H1 (cell line): ENCODE data around the gene CFAP97. TPM values are rescaled to one million over a fixed set of nuclear protein-coding genes. Genes with fewer than 3 reads are reported as not detected.

Experiments used
- EP300 ChIP-seq, 2 experiments: IDR thresholded peaks; 1 replicate in 1 of 2; 2 replicates in 1 of 2; pipeline ENCODE4 v1.6.1; 2011 to 2012; ENCODE audit warnings: low read depth in 2 of 2, low read length in 2 of 2, mild to moderate bottlenecking in 2 of 2, borderline replicate concordance in 1 of 2, inconsistent platforms in 1 of 2, moderate library complexity in 1 of 2
- HDAC2 ChIP-seq, 2 experiments: fragments of 300-600 bp in 1 of 2; sonication (generic) in 1 of 2; IDR thresholded peaks; 2 replicates each; pipeline ENCODE4 v1.6.1; 2011 to 2012; ENCODE audit warnings: low read depth in 2 of 2, low read length in 2 of 2, mild to moderate bottlenecking in 2 of 2, moderate library complexity in 2 of 2, borderline replicate concordance in 1 of 2, inconsistent platforms in 1 of 2
- NANOG ChIP-seq: IDR thresholded peaks from 2 replicates; pipeline ENCODE4 v1.6.1; 2011; ENCODE audit warnings: low read length, low read depth, mild to moderate bottlenecking, inconsistent platforms; ENCODE audit not compliant: insufficient read depth, poor library complexity, severe bottlenecking
- NRF1 ChIP-seq: IDR thresholded peaks from 2 replicates; pipeline ENCODE4 v1.6.1; 2011; ENCODE audit warnings: mild to moderate bottlenecking, low read depth, low read length, improper control_type of control experiment
- SUZ12 ChIP-seq: fragments of 200-600 bp; sonication (generic); IDR thresholded peaks from 2 replicates; pipeline ENCODE4 v1.6.1; 2012; ENCODE audit warnings: mild to moderate bottlenecking, inconsistent platforms, low read length, moderate library complexity, mixed read lengths
- USF2 ChIP-seq: IDR thresholded peaks from 2 replicates; pipeline ENCODE4 v1.6.1; 2011; ENCODE audit warnings: low read length, improper control_type of control experiment
- polyA plus RNA-seq, 7 experiments: library from polyadenylated mRNA; depleted of rRNA in 3 of 7; stranded (reverse) in 5 of 7; unstranded in 2 of 7; fragments of >200 nt in 5 of 7; fragments of 200-250 nt in 2 of 7; gene quantifications; 1 replicate in 5 of 7; 2 replicates in 1 of 7; 4 replicates in 1 of 7; pipeline versions ENCODE4 v1.2.1 to v1.2.3, GENCODE V29; 2011 to 2013; ENCODE audit warnings: missing spikeins in 2 of 7, mixed read lengths in 2 of 7
- total RNA-seq: library from RNA; stranded (reverse); fragmentation: NEBNext Ultra II Directional; extraction: Animal tissue kit (Norgen Biotek cat#: 25700); gene quantifications from 2 replicates; pipeline ENCODE4 v1.2.1, GENCODE V29; 2021

The CFAP97 gene
- total and polyA plus RNA-seq, 2 of the 8 experiments (the other 6 are each of a cell fraction or from before 2014, with no cell fraction given) = 9.2 to 40.4 TPM

DNA sequence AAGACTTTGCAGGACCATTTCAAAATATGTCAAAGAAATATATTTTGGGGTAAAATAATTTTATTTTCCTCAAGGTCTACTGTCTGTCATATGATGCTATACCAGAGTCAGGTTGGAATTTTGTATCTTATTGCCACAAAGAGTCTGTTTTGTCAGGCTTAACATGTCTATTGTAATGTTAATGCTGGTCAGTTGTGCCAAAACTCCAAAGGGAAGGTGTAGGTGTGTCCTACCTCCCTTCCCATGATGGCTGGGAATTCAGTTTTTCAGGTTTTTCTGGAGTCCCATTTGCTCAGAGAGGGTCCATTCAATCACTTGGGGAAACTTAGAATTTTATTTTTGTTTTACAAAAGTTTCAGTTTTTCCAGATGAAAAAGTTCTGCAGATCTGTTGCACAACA lies 94.1 kb downstream of the CFAP97 start (continued):
- TF ChIP-seq EP300 (IDR thresholded peaks at IDR 0.05; ENCODE audit: borderline replicate concordance in 1 of 2, low read depth in 2 of 2, low read length in 2 of 2) (no peak), NANOG (peak; percentile 57), USF2 (no peak), HDAC2 (IDR thresholded peaks at IDR 0.05; ENCODE audit: borderline replicate concordance in 1 of 2, low read depth in 2 of 2, low read length in 2 of 2) (no peak), SUZ12 (no peak), NRF1 (no peak)

Other genes starting within 250 kb of the CFAP97 start
- gene HELT, start 185.5 kb downstream of the CFAP97 start, total RNA-seq = 0.35 TPM in 1 of 2 replicates, not detected in the other
- 0.28 and 0.32 TPM in 2 replicates for gene HELT, start 185.5 kb downstream of the CFAP97 start, polyA plus RNA-seq (2011; rRNA removed)
- gene SLC25A4, start 60.7 kb downstream of the CFAP97 start, total RNA-seq = 42.0 TPM in 2 replicates
- gene SLC25A4, start 60.7 kb downstream of the CFAP97 start, polyA plus RNA-seq (2011; rRNA removed) = 41.3 and 47.5 TPM in 2 replicates
- gene SNX25, start 5.6 kb upstream of the CFAP97 start, total RNA-seq = 16.1 and 19.9 TPM in 2 replicates
- gene SNX25, start 5.6 kb upstream of the CFAP97 start, polyA plus RNA-seq (2011; rRNA removed) = 4.6 and 5.4 TPM in 2 replicates
- gene LRP2BP, start 191.9 kb upstream of the CFAP97 start, total RNA-seq = 0.30 and 0.40 TPM in 2 replicates
- gene LRP2BP, start 191.9 kb upstream of the CFAP97 start, polyA plus RNA-seq (2011; rRNA removed) = 0.06 and 0.12 TPM in 2 replicates
- gene ANKRD37, start 192.8 kb upstream of the CFAP97 start, total RNA-seq = 2.8 TPM in 2 replicates
- 3.4 and 3.8 TPM in 2 replicates for gene ANKRD37, start 192.8 kb upstream of the CFAP97 start, polyA plus RNA-seq (2011; rRNA removed)
- 24.0 and 26.0 TPM in 2 replicates for gene UFSP2, start 222.0 kb upstream of the CFAP97 start, total RNA-seq
- 15.7 and 22.9 TPM in 2 replicates for gene UFSP2, start 222.0 kb upstream of the CFAP97 start, polyA plus RNA-seq (2011; rRNA removed)